Endothelial cell of umbilical vein (primary cell): Measurements from ENCODE around the gene TEX264. TPM values are rescaled to one million over a fixed set of nuclear protein-coding genes. Genes with fewer than 3 reads are reported as not detected.

Source experiments
- BruUV-seq: library from RNA; stranded (reverse); fragments of 400-500 nt; replicated peaks from 2 replicates; lab custom pipeline; 2021; lab: Mats Ljungman, UMichigan
- CTCF ChIA-PET: fragments of 300-600, 350-600 bp; sonication (Branson Sonifier 250); formaldehyde crosslinking; loops from one replicate; lab custom pipeline; 2021; ENCODE audit warnings: antibody characterized with exemption, inconsistent platforms; lab: Charles Lee
- POLR2A ChIA-PET: fragments of 300-600, 350-600 bp; sonication (Branson Sonifier 250); formaldehyde crosslinking; loops from one replicate; lab custom pipeline; 2021; ENCODE audit warnings: antibody characterized with exemption, inconsistent platforms; lab: Charles Lee
- DNase-seq: peaks from one replicate; pipeline ENCODE4 v3.0.0-alpha.2; 2011; ENCODE audit warnings: low read depth, low spot score
- FAIRE-seq: peaks from 2 replicates; lab custom pipeline; 2011; peaks lifted over from hg19 to GRCh38; lab: Jason Lieb, UNC
- H2AFZ ChIP-seq: 2 replicates; pipeline ENCODE4 v1.6.0; 2012; ENCODE audit warnings: low read depth, low read length, control low read depth, inconsistent platforms
- H3K27ac ChIP-seq: 2 replicates; pipeline ENCODE4 v1.5.1; 2011; ENCODE audit warnings: low read depth, mild to moderate bottlenecking, control low read depth, low read length, moderate library complexity; ENCODE audit not compliant: insufficient read depth
- H3K27me3 ChIP-seq, 2 experiments: 2 replicates each; pipeline versions ENCODE4 v1.6.0 to v1.6.1; 2011; ENCODE audit warnings: low read length in 2 of 2, mixed read lengths in 1 of 2; ENCODE audit not compliant: control insufficient read depth in 2 of 2, insufficient read depth in 2 of 2
- H3K36me3 ChIP-seq, 2 experiments: 2 replicates in 1 of 2; 3 replicates in 1 of 2; pipeline ENCODE4 v1.5.1; 2011; ENCODE audit warnings: low read length in 2 of 2, mild to moderate bottlenecking in 1 of 2, moderate library complexity in 1 of 2; ENCODE audit not compliant: control insufficient read depth in 2 of 2, insufficient read depth in 2 of 2; ENCODE audit errors: extremely low read depth in 1 of 2
- H3K4me1 ChIP-seq: 3 replicates; pipeline ENCODE4 v1.5.1; 2011; ENCODE audit warnings: mild to moderate bottlenecking, low read length; ENCODE audit not compliant: control insufficient read depth, insufficient read depth; ENCODE audit errors: extremely low read depth
- H3K4me2 ChIP-seq: 2 replicates; pipeline ENCODE4 v1.6.1; 2011; ENCODE audit warnings: low read length, control low read depth, mixed read lengths; ENCODE audit not compliant: insufficient read depth
- H3K4me3 ChIP-seq, 3 experiments: fragments of 200-600 bp in 1 of 3; sonication (generic), shearing (Covaris generic) in 1 of 3; replicated peaks in 1 of 3; 2 replicates each; pipeline ENCODE4 v1.5.1; 2011 to 2016; ENCODE audit warnings: control low read depth in 3 of 3, low read length in 3 of 3, mild to moderate bottlenecking in 2 of 3, inconsistent platforms in 1 of 3, low read depth in 1 of 3, moderate library complexity in 1 of 3; ENCODE audit not compliant: insufficient read depth in 1 of 3
- H3K79me2 ChIP-seq: 2 replicates; pipeline ENCODE4 v1.6.0; 2012; ENCODE audit warnings: low read length, inconsistent platforms; ENCODE audit not compliant: control insufficient read depth, insufficient read depth
- H3K9ac ChIP-seq: replicated peaks from 2 replicates; pipeline ENCODE3; 2011; ENCODE audit warnings: low read length, control low read depth; ENCODE audit not compliant: insufficient read depth; ENCODE audit errors: extremely low read depth
- H3K9me1 ChIP-seq: replicated peaks from 3 replicates; pipeline ENCODE4 v1.6.0; 2011; ENCODE audit warnings: mild to moderate bottlenecking, low read length; ENCODE audit not compliant: control insufficient read depth, insufficient read depth; ENCODE audit errors: extremely low read depth
- H3K9me3 ChIP-seq: replicated peaks from 2 replicates; pipeline ENCODE4 v1.5.1; 2012; ENCODE audit warnings: low read length, inconsistent platforms; ENCODE audit not compliant: control insufficient read depth, insufficient read depth
- H4K20me1 ChIP-seq: replicated peaks from 2 replicates; pipeline ENCODE3; 2011; ENCODE audit warnings: mild to moderate bottlenecking, low read length; ENCODE audit not compliant: control insufficient read depth, insufficient read depth; ENCODE audit errors: extremely low read depth
- EZH2 ChIP-seq: IDR thresholded peaks from 2 replicates; pipeline ENCODE4 v1.6.1; 2012; ENCODE audit warnings: borderline replicate concordance, low read depth, mild to moderate bottlenecking, moderate library complexity, low read length, inconsistent platforms; ENCODE audit not compliant: severe bottlenecking
- FOS ChIP-seq: IDR thresholded peaks from 2 replicates; pipeline ENCODE4 v1.6.1; 2011; ENCODE audit warnings: mild to moderate bottlenecking, low read length, moderate library complexity, borderline replicate concordance; ENCODE audit not compliant: insufficient read depth
- GATA2 ChIP-seq: IDR thresholded peaks from 2 replicates; pipeline ENCODE4 v1.7.0; 2011; ENCODE audit warnings: low read depth, mild to moderate bottlenecking, moderate library complexity, mixed read lengths, low read length; ENCODE audit not compliant: insufficient read length, insufficient read depth
- JUN ChIP-seq: IDR thresholded peaks from 2 replicates; pipeline ENCODE4 v1.6.1; 2011; ENCODE audit warnings: borderline replicate concordance, low read depth; ENCODE audit not compliant: insufficient read length, insufficient read depth
- MYC ChIP-seq: IDR thresholded peaks from one replicate; pipeline ENCODE4 v1.6.1; 2011; ENCODE audit warnings: mild to moderate bottlenecking, low read depth, low read length
- POLR2A ChIP-seq: IDR thresholded peaks from 2 replicates; pipeline ENCODE4 v1.6.1; 2012; ENCODE audit warnings: low read depth, mild to moderate bottlenecking, control low read depth, low read length
- POLR2AphosphoS5 ChIP-seq: IDR thresholded peaks from 2 replicates; pipeline ENCODE4 v1.6.1; 2012; ENCODE audit warnings: low read depth, mild to moderate bottlenecking, control low read depth, low read length, moderate library complexity; ENCODE audit not compliant: insufficient read depth
- dilution Hi-C: fragments of 300-500 bp; cut with MboI; formaldehyde crosslinking; loops from one replicate; pipeline ENCODE4 v1.15.0; 2019; ENCODE audit warnings: low sequenced_read_pairs; ENCODE audit not compliant: extremely low pct_ligation_motif_present
- intact Hi-C: fragments of 100-400 bp; cut with micrococcal nuclease; formaldehyde crosslinking; loops from one replicate; pipeline ENCODE4 v1.10.0; 2022
- polyA plus RNA-seq, 4 experiments: library from polyadenylated mRNA; depleted of rRNA in 3 of 4; stranded (reverse) in 3 of 4; unstranded in 1 of 4; fragments of >200 nt; gene quantifications; 2 replicates each; pipeline versions ENCODE4 v1.2.1 to v1.2.3, GENCODE V29; 2011 to 2012; ENCODE audit warnings: missing spikeins in 1 of 4
- total RNA-seq: library from RNA; stranded (reverse); gene quantifications from 2 replicates; pipeline ENCODE4 v1.2.3, GENCODE V29; 2021
- TF ChIP-seq, protein P1 (sequence below): IDR thresholded peaks from 2 replicates; pipeline ENCODE4 v1.6.1; 2011; ENCODE audit not compliant: insufficient read depth, insufficient read length
- TF ChIP-seq, protein P2 (sequence below), 2 donors: IDR thresholded peaks; 1 replicate in 1 of 2; 2 replicates in 1 of 2; pipeline ENCODE4 v1.5.1; 2011; ENCODE audit warnings: low read length in 2 of 2, mild to moderate bottlenecking in 2 of 2, moderate library complexity in 2 of 2, control low read depth in 1 of 2, inconsistent platforms in 1 of 2, low read depth in 1 of 2; ENCODE audit not compliant: insufficient read depth in 1 of 2; ENCODE audit errors: extremely low read depth in 1 of 2

TEX264 gene
- total and polyA plus RNA-seq, 2 donors (not counting 3 experiments of a cell fraction or from before 2014, with no cell fraction given): 29.0 to 89.7 TPM

DNA sequence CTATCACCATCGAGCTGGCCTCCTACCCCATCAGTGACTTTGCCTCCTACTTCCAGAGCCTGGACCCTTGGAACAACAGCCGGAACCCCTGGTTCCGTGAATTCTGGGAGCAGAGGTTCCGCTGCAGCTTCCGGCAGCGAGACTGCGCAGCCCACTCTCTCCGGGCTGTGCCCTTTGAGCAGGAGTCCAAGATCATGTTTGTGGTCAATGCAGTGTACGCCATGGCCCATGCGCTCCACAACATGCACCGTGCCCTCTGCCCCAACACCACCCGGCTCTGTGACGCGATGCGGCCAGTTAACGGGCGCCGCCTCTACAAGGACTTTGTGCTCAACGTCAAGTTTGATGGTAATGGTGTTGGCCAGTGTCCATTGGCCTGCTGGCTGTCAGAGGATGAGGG lies 41.9 kb downstream of the TEX264 start:
- intact Hi-C loops: no loop called here
- Histone ChIP-seq H3K4me1 (no peaks in the 10 kb centered on the region), H3K9me1 (no peaks in the 10 kb centered on the region), H4K20me1 (no peaks in the 10 kb centered on the region), H3K9ac (no peak overlapping the region), H3K36me3 (no peaks in the 10 kb centered on the region), H3K9me3 (no peaks in the 10 kb centered on the region), H3K27ac (no peak overlapping the region), H3K4me3 (no peak overlapping the region), H2AFZ (no peak overlapping the region), H3K4me2 (no peak overlapping the region), H3K27me3 (peaks cover 2 to 4% of the 10 kb centered on the region in 2 experiments), H3K79me2 (no peaks in the 10 kb centered on the region)
- dilution Hi-C loops: no loop called here
- TF ChIP-seq JUN (no peak), MYC (no peak)
- no peak for FAIRE-seq
- ChIA-PET CTCF (no interaction called here), POLR2A (no interaction called here)
- BruUV-seq: no TSS peak
- DNase-seq: no peak

DNA sequence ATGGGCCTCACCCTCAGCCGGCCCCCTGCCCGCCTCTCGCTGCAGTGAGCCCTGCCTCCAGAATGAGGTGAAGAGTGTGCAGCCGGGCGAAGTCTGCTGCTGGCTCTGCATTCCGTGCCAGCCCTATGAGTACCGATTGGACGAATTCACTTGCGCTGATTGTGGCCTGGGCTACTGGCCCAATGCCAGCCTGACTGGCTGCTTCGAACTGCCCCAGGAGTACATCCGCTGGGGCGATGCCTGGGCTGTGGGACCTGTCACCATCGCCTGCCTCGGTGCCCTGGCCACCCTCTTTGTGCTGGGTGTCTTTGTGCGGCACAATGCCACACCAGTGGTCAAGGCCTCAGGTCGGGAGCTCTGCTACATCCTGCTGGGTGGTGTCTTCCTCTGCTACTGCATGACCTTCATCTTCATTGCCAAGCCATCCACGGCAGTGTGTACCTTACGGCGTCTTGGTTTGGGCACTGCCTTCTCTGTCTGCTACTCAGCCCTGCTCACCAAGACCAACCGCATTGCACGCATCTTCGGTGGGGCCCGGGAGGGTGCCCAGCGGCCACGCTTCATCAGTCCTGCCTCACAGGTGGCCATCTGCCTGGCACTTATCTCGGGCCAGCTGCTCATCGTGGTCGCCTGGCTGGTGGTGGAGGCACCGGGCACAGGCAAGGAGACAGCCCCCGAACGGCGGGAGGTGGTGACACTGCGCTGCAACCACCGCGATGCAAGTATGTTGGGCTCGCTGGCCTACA lies 44.4 kb downstream of the TEX264 start:
- H3K4me2 ChIP-seq: no peak overlapping the region
- no peaks in the 10 kb centered on the region for H3K27me3 ChIP-seq
- H3K9me3 ChIP-seq: no peaks in the 10 kb centered on the region
- no TSS peak for BruUV-seq
- ChIA-PET POLR2A (no interaction called here), CTCF (no interaction called here)
- H3K79me2 ChIP-seq: no peaks in the 10 kb centered on the region
- H2AFZ ChIP-seq: no peak overlapping the region
- H4K20me1 ChIP-seq: no peaks in the 10 kb centered on the region
- DNase-seq (no peak), FAIRE-seq (no peak)
- H3K4me1 ChIP-seq: no peaks in the 10 kb centered on the region
- no peak for TF ChIP-seq EZH2
- no peak for TF ChIP-seq FOS
- TF ChIP-seq, protein P1, sequence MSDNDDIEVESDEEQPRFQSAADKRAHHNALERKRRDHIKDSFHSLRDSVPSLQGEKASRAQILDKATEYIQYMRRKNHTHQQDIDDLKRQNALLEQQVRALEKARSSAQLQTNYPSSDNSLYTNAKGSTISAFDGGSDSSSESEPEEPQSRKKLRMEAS: no peak
- no peak for TF ChIP-seq GATA2
- TF ChIP-seq JUN: no peak
- TF ChIP-seq POLR2AphosphoS5: no peak
- TF ChIP-seq POLR2A: no peak
- TF ChIP-seq, protein P2, sequence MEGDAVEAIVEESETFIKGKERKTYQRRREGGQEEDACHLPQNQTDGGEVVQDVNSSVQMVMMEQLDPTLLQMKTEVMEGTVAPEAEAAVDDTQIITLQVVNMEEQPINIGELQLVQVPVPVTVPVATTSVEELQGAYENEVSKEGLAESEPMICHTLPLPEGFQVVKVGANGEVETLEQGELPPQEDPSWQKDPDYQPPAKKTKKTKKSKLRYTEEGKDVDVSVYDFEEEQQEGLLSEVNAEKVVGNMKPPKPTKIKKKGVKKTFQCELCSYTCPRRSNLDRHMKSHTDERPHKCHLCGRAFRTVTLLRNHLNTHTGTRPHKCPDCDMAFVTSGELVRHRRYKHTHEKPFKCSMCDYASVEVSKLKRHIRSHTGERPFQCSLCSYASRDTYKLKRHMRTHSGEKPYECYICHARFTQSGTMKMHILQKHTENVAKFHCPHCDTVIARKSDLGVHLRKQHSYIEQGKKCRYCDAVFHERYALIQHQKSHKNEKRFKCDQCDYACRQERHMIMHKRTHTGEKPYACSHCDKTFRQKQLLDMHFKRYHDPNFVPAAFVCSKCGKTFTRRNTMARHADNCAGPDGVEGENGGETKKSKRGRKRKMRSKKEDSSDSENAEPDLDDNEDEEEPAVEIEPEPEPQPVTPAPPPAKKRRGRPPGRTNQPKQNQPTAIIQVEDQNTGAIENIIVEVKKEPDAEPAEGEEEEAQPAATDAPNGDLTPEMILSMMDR (IDR thresholded peaks at IDR 0.05; ENCODE audit: extremely low read depth in 1 of 2, insufficient read depth in 1 of 2, low read depth in 1 of 2, low read length in 2 of 2): no peak
- TF ChIP-seq MYC: no peak
- H3K36me3 ChIP-seq: no peaks in the 10 kb centered on the region
- intact Hi-C loops (no loop called here), dilution Hi-C loops (no loop called here)
- H3K9ac ChIP-seq: no peak overlapping the region
- no peak overlapping the region for H3K4me3 ChIP-seq
- H3K9me1 ChIP-seq: no peaks in the 10 kb centered on the region
- no peak overlapping the region for H3K27ac ChIP-seq
